Body of pancreas (tissue), 4 donors: ENCODE data around the gene REV1. TPM values are rescaled to one million over a fixed set of nuclear protein-coding genes. Genes with fewer than 3 reads are reported as not detected.

Experiments used
- ATAC-seq: fragments of 150-250 bp; one replicate; pipeline ENCODE4 v1.9.1; 2016
- DNase-seq, 4 donors: peaks; one replicate each; pipeline ENCODE4 v3.0.0-alpha.2; 2019
- H3K27ac ChIP-seq, 4 donors: fragments of 200-600 bp; sonication (generic); 1 replicate in 3 of 4; 2 replicates in 1 of 4; pipeline versions ENCODE4 v1.5.1 to v1.6.1; 2016 to 2019; ENCODE audit warnings: mild to moderate bottlenecking in 1 of 4, mixed read lengths in 1 of 4, moderate library complexity in 1 of 4
- H3K27me3 ChIP-seq, 2 donors: fragments of 200-600 bp; sonication (generic); one replicate each; pipeline ENCODE4 v1.6.0; 2016; ENCODE audit warnings: mild to moderate bottlenecking in 1 of 2
- H3K36me3 ChIP-seq, 2 donors: fragments of 200-600 bp; sonication (generic); replicated peaks in 1 of 2; 2 replicates each; pipeline ENCODE4 v1.5.1; 2016; ENCODE audit warnings: low read depth in 2 of 2; ENCODE audit not compliant: insufficient read depth in 1 of 2
- H3K4me1 ChIP-seq: fragments of 200-600 bp; sonication (generic); one replicate; pipeline ENCODE4 v1.6.0; 2016
- H3K4me3 ChIP-seq, 2 donors: fragments of 200-600 bp; sonication (generic); 1 replicate in 1 of 2; 2 replicates in 1 of 2; pipeline ENCODE4 v1.5.1; 2016 to 2019
- H3K9me3 ChIP-seq, 3 donors: fragments of 200-600 bp; sonication (generic); 1 replicate in 2 of 3; 2 replicates in 1 of 3; pipeline ENCODE4 v1.5.1; 2016
- POLR2A ChIP-seq, 3 donors: fragments of 450-650 bp; IDR thresholded peaks; one replicate each; pipeline ENCODE4 v1.6.1; 2016; ENCODE audit warnings: antibody characterized with exemption in 3 of 3, mild to moderate bottlenecking in 2 of 3
- WGBS, 2 donors: methylation state at CpG; one replicate each; pipeline ENCODE4 v1.1.5; 2017; 5-methylcytosine and 5-hydroxymethylcytosine counted together
- intact Hi-C: fragments of 100-400 bp; cut with DNase I; formaldehyde crosslinking; loops from one replicate; pipeline ENCODE4 v1.15.1; 2023
- total RNA-seq, 2 donors: library from RNA; depleted of rRNA; stranded (reverse); fragments of >200 nt; gene quantifications; one replicate each; pipeline ENCODE4 v1.1.0, GENCODE V29; 2016
- TF ChIP-seq, protein P1 (sequence below), 7 experiments: fragments of 450-650 bp in 4 of 7; fragments of 200-600 bp in 3 of 7; sonication (generic) in 3 of 7; IDR thresholded peaks; one replicate each; pipeline ENCODE4 v1.5.1; 2016 to 2019; ENCODE audit warnings: antibody characterized with exemption in 7 of 7

The REV1 gene
- total RNA-seq, 2 donors from 2014 or later = 27.0 to 51.1 TPM

- DNase-seq = no peak
- Histone ChIP-seq H3K36me3 (peaks cover 0 to 23% of the 10 kb centered on the region in 2 donors), H3K4me3 (no peak overlapping the region), H3K9me3 (no peaks in the 10 kb centered on the region), H3K27me3 (no peaks in the 10 kb centered on the region), H3K4me1 (no peaks in the 10 kb centered on the region), H3K27ac (no peak overlapping the region)
- no peak for ATAC-seq
- TF ChIP-seq, protein P1, sequence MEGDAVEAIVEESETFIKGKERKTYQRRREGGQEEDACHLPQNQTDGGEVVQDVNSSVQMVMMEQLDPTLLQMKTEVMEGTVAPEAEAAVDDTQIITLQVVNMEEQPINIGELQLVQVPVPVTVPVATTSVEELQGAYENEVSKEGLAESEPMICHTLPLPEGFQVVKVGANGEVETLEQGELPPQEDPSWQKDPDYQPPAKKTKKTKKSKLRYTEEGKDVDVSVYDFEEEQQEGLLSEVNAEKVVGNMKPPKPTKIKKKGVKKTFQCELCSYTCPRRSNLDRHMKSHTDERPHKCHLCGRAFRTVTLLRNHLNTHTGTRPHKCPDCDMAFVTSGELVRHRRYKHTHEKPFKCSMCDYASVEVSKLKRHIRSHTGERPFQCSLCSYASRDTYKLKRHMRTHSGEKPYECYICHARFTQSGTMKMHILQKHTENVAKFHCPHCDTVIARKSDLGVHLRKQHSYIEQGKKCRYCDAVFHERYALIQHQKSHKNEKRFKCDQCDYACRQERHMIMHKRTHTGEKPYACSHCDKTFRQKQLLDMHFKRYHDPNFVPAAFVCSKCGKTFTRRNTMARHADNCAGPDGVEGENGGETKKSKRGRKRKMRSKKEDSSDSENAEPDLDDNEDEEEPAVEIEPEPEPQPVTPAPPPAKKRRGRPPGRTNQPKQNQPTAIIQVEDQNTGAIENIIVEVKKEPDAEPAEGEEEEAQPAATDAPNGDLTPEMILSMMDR (IDR thresholded peaks at IDR 0.05) = no peak
- no peak for TF ChIP-seq POLR2A (IDR thresholded peaks at IDR 0.05)
- WGBS, 2 donors = 91 to 95% methylated on average over 2 of the region's 2 CpGs
- intact Hi-C loops = no loop called here
Measured at GRCh38 chr2:99382143-99382542, 107.7 kb downstream of the REV1 start.

GRCh38 chr2:99380376-99381010 lies 109.3 kb downstream of the REV1 start:
- Histone ChIP-seq H3K4me1 (no peaks in the 10 kb centered on the region), H3K36me3 (peaks cover 0 to 31% of the 10 kb centered on the region in 2 donors), H3K4me3 (no peak overlapping the region), H3K9me3 (no peaks in the 10 kb centered on the region), H3K27me3 (no peaks in the 10 kb centered on the region), H3K27ac (no peak overlapping the region)
- WGBS, 2 donors = 92% methylated on average over 3 of the region's 3 CpGs
- no peak for DNase-seq
- intact Hi-C loops = no loop called here
- TF ChIP-seq POLR2A (IDR thresholded peaks at IDR 0.05) = no peak
- TF ChIP-seq, protein P1 (IDR thresholded peaks at IDR 0.05) = no peak
- no peak for ATAC-seq

GRCh38 chr2:99377879-99378278 lies 111.9 kb downstream of the REV1 start:
- TF ChIP-seq, protein P1 (IDR thresholded peaks at IDR 0.05) = no peak
- TF ChIP-seq POLR2A (IDR thresholded peaks at IDR 0.05) = no peak
- ATAC-seq (no peak), DNase-seq (no peak)
- H3K36me3 ChIP-seq = peaks cover 0 to 42% of the 10 kb centered on the region in 2 donors
- no peak overlapping the region for H3K4me3 ChIP-seq
- no peaks in the 10 kb centered on the region for H3K9me3 ChIP-seq
- no peak overlapping the region for H3K27ac ChIP-seq
- H3K4me1 ChIP-seq = no peaks in the 10 kb centered on the region
- intact Hi-C loops = no loop called here
- H3K27me3 ChIP-seq = no peaks in the 10 kb centered on the region
- 96 to 100% methylated on average over 1 of the region's 1 CpG for WGBS, 2 donors

GRCh38 chr2:99376254-99376864 lies 113.5 kb downstream of the REV1 start:
- H3K4me1 ChIP-seq = no peaks in the 10 kb centered on the region
- no peaks in the 10 kb centered on the region for H3K27me3 ChIP-seq
- peaks cover 4 to 41% of the 10 kb centered on the region in 2 donors for H3K36me3 ChIP-seq
- DNase-seq (no peak), ATAC-seq (no peak)
- intact Hi-C loops = no loop called here
- no peak overlapping the region for H3K27ac ChIP-seq
- no peak overlapping the region for H3K4me3 ChIP-seq
- 82 to 95% methylated on average over 7 of the region's 7 CpGs for WGBS, 2 donors
- no peak for TF ChIP-seq POLR2A (IDR thresholded peaks at IDR 0.05)
- TF ChIP-seq, protein P1 (IDR thresholded peaks at IDR 0.05) = no peak
- no peaks in the 10 kb centered on the region for H3K9me3 ChIP-seq

DNA sequence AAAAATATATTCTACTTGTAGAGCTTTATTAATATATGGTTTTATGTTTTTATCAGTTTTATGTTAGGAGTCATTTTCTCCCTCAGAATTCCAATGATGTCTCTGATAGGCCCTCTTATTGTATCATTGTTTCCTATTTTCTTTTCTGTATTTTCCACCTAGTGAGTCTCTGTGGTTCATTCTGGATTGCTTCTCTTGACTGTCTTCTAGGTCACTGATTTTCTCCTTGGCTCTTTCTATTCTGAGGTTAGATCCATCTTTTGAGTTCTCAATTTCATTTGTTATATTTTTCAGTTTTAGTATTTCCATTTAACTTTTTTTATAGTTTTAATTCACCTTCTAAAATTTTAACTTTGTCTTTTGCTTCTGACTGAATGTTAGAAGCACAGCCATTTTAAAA lies 115.1 kb downstream of the REV1 start:
- no peaks in the 10 kb centered on the region for H3K9me3 ChIP-seq
- ATAC-seq = no peak
- no peak overlapping the region for H3K4me3 ChIP-seq
- intact Hi-C loops = no loop called here
- H3K27me3 ChIP-seq = no peaks in the 10 kb centered on the region
- H3K4me1 ChIP-seq = no peaks in the 10 kb centered on the region
- no peak for TF ChIP-seq POLR2A (IDR thresholded peaks at IDR 0.05)
- TF ChIP-seq, protein P1 (IDR thresholded peaks at IDR 0.05) = no peak
- H3K36me3 ChIP-seq = peaks cover 4 to 38% of the 10 kb centered on the region in 2 donors
- no peak for DNase-seq
- H3K27ac ChIP-seq = no peak overlapping the region
